Activated T-cell treated with anti-CD3 and anti-CD28 coated beads, Interleukin-2, amount 50 U/mL, for 24 hours (primary cell): ENCODE results near the gene UFSP2.

Experiments
- DNase-seq: peaks from one replicate; pipeline ENCODE4 v3.0.0-alpha.2; 2020
- H3K27ac Mint-ChIP-seq: 2 replicates; pipeline ENCODE4 v1.8.0; 2020; ENCODE audit warnings: mild to moderate bottlenecking, mixed read lengths
- H3K27me3 Mint-ChIP-seq: 2 replicates; pipeline ENCODE4 v1.8.0; 2020; ENCODE audit warnings: mixed read lengths
- H3K36me3 Mint-ChIP-seq: 2 replicates; pipeline ENCODE4 v1.8.0; 2020; ENCODE audit warnings: low read depth, mixed read lengths
- H3K4me1 Mint-ChIP-seq: 2 replicates; pipeline ENCODE4 v1.8.0; 2020; ENCODE audit warnings: low read depth, mixed read lengths
- H3K4me3 Mint-ChIP-seq: 2 replicates; pipeline ENCODE4 v1.8.0; 2020; ENCODE audit warnings: mild to moderate bottlenecking, moderate library complexity, mixed read lengths
- H3K9me3 Mint-ChIP-seq: 2 replicates; pipeline ENCODE4 v1.8.0; 2020; ENCODE audit warnings: mixed read lengths

Gene UFSP2

DNA sequence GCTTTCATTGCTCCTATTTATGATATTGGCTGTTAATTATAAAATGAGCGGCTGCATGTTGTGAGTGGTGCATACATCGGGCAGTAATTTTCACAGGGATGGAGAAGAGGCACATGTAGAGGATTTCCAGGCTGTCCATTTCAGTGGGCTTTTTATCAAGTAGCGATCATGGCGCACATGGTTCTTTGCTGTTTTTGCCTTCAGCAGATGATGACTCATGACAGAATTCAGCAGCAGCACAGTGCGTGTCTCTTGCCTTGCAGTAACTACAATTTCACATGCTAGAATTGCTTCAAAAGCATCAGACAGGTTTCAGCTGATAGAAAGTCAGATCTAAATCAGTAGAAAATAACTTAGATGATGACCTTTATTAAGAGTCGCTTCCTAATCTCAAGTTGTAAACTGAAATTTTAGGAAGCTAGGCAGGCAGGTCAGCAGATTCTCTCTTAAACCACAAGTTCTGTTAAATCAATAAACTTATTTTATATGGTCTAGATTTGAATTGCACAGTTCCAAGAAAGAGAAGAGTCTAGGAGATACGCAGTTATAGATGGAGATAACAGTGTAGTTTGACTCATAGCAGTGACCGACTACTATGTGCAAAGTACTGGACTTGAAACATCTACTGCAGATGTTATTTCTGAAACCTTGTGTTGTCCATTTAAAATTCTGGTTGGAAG, 65.9 kb downstream of the UFSP2 start:
- Mint-ChIP-seq H3K27ac (no peak overlapping the region), H3K36me3 (peaks cover 43% of the 10 kb centered on the region), H3K4me3 (no peak overlapping the region), H3K4me1 (peaks cover 8% of the 10 kb centered on the region), H3K27me3 (no peaks in the 10 kb centered on the region), H3K9me3 (no peaks in the 10 kb centered on the region)
- no peak for DNase-seq

DNA sequence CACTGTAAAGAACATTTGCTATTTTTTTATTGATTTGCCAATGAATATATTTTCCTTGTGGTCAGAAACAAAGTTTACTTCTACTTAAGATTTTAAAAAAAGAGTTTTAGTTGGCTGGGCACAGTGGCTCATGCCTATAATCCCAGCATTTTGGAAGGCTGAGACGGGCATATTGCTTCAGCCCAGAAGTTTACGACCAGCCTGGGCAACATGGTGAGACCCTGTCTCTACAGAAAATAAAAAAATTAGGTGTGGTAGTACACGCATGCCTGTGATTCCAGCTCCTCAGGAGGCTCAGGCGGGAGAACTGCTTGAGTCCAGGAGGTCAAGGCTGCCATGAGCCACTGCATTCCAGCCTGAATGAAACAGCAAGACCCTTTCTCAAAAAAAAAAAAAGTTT, 66.8 kb downstream of the UFSP2 start:
- H3K4me3 Mint-ChIP-seq: no peak overlapping the region
- H3K9me3 Mint-ChIP-seq: no peaks in the 10 kb centered on the region
- no peak for DNase-seq
- H3K4me1 Mint-ChIP-seq: peaks cover 8% of the 10 kb centered on the region
- H3K27ac Mint-ChIP-seq: no peak overlapping the region
- peaks cover 50% of the 10 kb centered on the region for H3K36me3 Mint-ChIP-seq
- H3K27me3 Mint-ChIP-seq: no peaks in the 10 kb centered on the region

DNA sequence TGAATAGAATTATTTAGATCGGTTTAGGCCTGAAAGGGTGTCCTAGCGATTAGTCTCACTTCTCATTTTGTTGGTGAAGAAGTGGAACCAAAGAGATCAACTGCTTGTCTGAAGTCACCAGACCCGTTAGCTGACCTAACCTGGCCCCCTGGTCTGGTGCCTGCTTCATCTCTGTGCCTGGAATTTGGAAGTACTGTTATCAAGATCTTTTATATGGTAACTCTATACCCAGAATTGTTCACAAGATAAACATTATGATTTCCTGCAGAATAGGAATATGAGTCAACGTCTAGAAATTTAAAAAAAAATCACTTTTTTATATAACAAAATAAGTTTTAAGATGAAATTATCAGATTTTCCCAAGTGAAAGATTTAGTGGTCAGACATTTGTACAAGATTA, 67.2 kb downstream of the UFSP2 start:
- H3K36me3 Mint-ChIP-seq: peaks cover 50% of the 10 kb centered on the region
- H3K27me3 Mint-ChIP-seq: no peaks in the 10 kb centered on the region
- no peaks in the 10 kb centered on the region for H3K9me3 Mint-ChIP-seq
- H3K27ac Mint-ChIP-seq: no peak overlapping the region
- no peak overlapping the region for H3K4me3 Mint-ChIP-seq
- H3K4me1 Mint-ChIP-seq: peaks cover 8% of the 10 kb centered on the region
- no peak for DNase-seq

DNA sequence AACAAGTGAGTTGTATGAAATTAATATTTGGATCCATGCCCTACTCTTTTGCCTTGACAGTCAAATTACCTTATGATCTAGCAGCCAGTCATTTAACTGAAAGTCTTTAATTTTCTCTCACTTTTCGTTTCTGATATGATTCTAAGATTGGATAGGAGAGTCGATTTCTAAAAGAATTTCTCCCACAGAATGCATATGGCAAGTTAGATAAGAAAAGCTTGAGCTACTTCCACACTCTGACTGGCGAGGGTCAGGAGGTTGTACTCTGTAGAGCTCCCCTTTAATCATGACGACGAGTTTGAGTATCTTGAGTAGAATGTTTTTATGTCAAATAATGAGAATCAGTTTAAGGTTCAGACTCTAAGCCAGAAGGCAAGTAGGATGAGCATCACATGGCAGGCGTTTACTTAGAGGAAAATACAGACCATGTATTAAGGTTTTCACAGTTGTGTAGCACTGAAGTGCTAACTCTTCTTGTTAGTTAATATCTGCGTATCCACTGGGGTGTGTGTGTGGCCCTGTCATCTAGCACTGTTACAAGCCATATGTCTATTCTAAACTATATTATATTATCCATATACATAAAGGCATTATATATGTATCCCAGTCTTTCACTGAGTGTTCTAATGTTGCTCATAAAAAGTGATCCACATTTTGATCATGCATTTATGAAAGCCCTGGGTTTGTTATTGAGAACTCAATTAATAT, 67.9 kb downstream of the UFSP2 start:
- no peaks in the 10 kb centered on the region for H3K9me3 Mint-ChIP-seq
- peak overlapping the region; percentile 8 for H3K27ac Mint-ChIP-seq
- no peak for DNase-seq
- H3K4me1 Mint-ChIP-seq: peaks cover 8% of the 10 kb centered on the region
- peaks cover 45% of the 10 kb centered on the region for H3K36me3 Mint-ChIP-seq
- no peaks in the 10 kb centered on the region for H3K27me3 Mint-ChIP-seq
- no peak overlapping the region for H3K4me3 Mint-ChIP-seq

DNA sequence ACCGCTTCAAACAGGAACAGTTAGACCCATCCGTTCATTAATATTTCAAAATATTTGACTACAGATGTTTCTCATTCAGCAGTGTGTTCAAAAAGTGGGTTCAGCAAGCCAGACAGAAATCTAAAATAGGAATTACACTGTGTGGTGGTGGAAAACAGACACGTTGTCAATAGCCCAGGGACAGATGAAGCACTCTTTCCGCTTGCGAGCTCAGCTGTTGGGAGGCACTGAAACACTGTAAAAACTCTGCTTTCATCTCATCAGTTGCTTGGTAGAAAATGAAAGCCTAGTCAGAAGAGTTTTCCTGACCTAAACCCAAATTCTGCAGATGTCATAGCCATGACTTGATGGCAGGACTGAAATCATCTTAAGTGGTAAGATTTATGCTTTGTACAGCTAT, 68.6 kb downstream of the UFSP2 start:
- no peak overlapping the region for H3K4me3 Mint-ChIP-seq
- H3K4me1 Mint-ChIP-seq: peaks cover 8% of the 10 kb centered on the region
- no peak for DNase-seq
- H3K27ac Mint-ChIP-seq: peak overlapping the region; percentile 8
- peaks cover 46% of the 10 kb centered on the region for H3K36me3 Mint-ChIP-seq
- no peaks in the 10 kb centered on the region for H3K27me3 Mint-ChIP-seq
- no peaks in the 10 kb centered on the region for H3K9me3 Mint-ChIP-seq

DNA sequence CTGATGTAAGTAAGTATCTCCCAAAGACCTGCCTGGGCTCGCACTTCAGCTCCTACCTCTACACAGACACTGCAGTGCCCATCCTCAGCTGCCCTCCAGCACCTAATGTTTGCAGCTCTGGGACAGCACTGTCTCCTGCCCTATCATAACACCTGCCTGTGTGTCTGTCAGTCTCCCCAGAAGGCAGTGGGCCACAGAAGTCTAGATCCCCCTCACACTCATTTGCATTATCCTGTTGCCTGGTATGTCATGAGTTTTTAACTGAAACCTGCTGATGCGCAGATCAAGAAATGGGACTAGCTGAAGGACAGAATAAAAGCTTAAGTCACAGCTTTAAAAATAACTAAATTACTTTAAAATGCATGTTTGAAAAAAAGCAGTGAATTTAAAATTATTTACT, 73.0 kb downstream of the UFSP2 start:
- Mint-ChIP-seq H3K9me3 (no peaks in the 10 kb centered on the region), H3K4me3 (no peak overlapping the region), H3K36me3 (peaks cover 62% of the 10 kb centered on the region), H3K27ac (no peak overlapping the region), H3K27me3 (no peaks in the 10 kb centered on the region), H3K4me1 (peaks cover 8% of the 10 kb centered on the region)
- no peak for DNase-seq

DNA sequence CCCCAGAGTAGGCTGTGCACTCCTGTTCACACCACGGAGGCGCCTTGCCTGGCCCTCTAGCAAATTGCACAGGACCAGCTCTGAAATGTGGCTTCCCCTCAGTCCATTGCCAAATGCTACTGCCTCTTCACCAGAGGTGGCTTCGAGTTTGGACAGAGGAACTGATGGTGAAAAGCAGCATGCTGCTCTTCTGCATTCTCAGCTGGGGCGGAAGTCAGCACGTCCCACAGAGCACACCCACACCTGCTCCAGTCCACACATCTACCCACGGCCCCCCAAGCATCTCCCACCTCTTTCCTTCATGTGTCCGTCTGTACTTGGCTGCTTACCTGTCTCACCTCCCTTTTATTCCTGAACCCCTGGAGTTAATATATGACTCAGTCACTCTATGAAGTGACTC, 73.6 kb downstream of the UFSP2 start:
- Mint-ChIP-seq H3K27ac (no peak overlapping the region), H3K9me3 (no peaks in the 10 kb centered on the region), H3K4me1 (peaks cover 3% of the 10 kb centered on the region), H3K27me3 (no peaks in the 10 kb centered on the region), H3K36me3 (peaks cover 61% of the 10 kb centered on the region), H3K4me3 (no peak overlapping the region)
- no peak for DNase-seq

DNA sequence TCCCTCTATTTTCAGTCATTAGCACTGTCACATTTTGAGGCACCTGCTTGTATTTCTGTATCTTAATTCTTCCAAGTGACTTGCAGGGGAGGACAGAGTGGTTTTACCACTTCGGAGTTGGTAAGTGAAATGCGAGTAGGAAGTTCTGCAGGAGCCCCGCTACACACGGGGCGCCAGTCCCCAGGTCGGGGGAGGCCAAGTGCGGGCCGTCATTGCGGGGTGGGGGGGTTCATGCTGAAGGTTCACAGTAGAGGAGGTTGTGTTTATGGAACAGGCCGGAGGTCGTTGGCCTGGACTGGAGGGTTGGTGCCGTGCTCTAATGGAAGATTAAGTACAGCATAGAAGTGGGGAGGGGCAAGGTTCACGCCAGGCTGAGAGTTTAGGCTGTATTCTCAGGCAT, 74.1 kb downstream of the UFSP2 start:
- Mint-ChIP-seq H3K36me3 (peaks cover 66% of the 10 kb centered on the region), H3K4me1 (no peaks in the 10 kb centered on the region), H3K4me3 (no peak overlapping the region), H3K27me3 (no peaks in the 10 kb centered on the region), H3K9me3 (no peaks in the 10 kb centered on the region), H3K27ac (no peak overlapping the region)
- no peak for DNase-seq
